Hematopoietic multipotent progenitor cell treated with erythropoietin and hydrocortisone succinate and interleukin-3 and kit ligand, for 15 days (in vitro differentiated cells): ENCODE results near the gene ZRANB2.

Experiments
- DNase-seq: peaks from one replicate; pipeline ENCODE4 v3.0.0-alpha.2; 2015; ENCODE audit warnings: low spot score

The ZRANB2 gene

DNA sequence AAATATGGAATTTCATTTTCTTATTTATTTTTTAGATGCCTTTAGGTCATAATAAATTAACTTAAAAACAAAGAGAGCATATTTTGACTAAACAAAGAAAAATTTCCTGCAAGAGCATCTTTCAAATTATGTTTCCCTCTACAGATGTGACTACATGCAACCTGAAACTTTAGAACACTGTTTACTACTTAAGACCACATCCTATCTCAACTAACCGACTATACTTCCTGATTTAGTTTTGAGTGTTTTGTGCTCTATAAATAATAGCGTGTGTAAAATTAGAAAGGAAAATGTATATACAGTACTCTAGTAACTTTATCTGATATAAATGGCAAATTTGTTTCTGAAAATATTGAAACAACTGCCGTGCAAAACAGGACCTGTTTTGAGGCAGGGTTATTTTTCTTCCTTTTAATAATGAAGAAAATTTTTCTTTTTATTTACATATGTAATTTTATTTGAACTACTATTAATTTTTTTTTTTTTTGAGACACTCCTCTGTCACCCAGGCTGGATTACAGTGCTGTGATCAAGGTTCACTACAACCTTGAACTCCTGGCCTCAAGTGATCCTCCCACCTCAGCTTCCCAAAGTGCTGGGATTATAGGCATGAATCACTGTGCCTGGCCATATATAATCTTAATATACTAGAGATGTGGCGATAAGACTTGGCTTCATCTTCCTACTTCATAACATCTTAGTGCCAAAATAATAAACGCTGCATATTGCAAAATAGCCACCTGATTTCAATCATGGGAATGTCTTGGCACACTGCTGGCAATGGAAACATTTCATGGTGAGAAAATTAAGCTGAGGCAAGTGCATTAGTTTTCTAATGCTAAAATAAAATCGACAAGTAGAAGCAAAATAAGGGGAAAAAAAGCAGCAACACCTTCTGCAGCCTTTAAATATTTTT, 12.3 kb downstream of the ZRANB2 start:
- DNase-seq: no peak

- DNase-seq: no peak
These were observed 26.0 kb downstream of the ZRANB2 start for GRCh38 chr1:71054791-71055190.

DNA sequence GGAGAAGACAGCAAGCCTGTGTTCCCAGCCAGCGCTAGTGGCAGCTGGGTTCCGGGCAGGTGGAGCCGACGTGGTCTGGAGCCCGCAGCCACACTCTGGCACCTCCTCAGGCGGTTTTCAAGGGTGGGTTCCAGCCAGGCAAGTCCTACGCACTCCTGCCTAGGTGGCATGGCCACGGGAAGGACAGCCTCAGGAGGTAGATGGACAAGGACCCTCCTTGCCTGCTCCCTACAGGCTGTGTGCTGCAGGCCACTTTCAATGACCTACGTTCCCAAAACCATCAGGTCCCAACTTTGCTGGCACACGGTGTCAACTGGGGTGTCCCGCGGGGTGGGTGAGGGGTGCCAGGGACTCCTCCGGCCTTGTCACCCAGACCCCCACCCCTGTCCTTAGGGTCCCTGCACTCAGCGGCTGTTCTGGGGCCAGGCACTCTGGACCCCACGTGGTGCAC, 26.5 kb downstream of the ZRANB2 start:
- no peak for DNase-seq

DNA sequence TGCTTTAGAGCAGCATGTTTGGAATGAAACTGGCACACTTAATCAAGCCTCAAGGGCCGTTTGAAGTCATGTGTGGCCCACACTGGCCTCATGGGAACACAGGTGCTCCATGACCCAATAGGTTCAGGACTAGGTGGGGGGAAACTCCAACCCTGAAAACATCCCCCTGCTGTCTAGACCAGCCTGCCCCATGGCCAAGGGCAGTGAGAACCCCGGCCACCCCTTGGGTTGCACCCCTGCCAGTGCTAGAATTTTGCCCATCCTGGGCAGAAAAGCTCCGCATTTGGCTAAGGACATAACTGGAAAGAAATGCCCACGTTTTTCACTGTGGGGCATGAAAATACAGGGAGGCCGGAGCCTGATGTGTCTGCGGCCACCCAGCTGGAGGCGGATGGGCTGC, 27.1 kb downstream of the ZRANB2 start:
- no peak for DNase-seq

DNA sequence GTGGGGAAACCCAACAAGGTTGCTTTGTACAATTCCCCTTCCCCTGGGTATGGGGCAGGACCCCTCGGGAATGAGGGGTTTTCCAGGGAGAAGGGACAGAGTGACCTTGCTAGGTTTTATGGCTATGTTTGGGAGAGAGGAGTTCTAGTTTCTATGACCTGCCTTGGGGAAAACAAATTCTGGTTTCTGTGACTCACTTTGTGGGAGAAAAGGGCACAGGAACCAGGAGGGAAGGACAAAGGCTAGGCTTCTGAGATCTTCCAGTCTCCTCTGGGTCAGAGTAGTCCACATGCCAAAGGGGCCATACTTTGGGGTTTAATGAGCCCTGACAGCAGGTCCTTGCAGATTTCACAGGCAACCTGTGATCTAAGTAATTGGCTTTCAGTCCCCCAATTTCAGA, 27.7 kb downstream of the ZRANB2 start:
- DNase-seq: no peak

- DNase-seq: peak; percentile 56
These were observed 30.8 kb downstream of the ZRANB2 start for GRCh38 chr1:71049951-71050598.

DNA sequence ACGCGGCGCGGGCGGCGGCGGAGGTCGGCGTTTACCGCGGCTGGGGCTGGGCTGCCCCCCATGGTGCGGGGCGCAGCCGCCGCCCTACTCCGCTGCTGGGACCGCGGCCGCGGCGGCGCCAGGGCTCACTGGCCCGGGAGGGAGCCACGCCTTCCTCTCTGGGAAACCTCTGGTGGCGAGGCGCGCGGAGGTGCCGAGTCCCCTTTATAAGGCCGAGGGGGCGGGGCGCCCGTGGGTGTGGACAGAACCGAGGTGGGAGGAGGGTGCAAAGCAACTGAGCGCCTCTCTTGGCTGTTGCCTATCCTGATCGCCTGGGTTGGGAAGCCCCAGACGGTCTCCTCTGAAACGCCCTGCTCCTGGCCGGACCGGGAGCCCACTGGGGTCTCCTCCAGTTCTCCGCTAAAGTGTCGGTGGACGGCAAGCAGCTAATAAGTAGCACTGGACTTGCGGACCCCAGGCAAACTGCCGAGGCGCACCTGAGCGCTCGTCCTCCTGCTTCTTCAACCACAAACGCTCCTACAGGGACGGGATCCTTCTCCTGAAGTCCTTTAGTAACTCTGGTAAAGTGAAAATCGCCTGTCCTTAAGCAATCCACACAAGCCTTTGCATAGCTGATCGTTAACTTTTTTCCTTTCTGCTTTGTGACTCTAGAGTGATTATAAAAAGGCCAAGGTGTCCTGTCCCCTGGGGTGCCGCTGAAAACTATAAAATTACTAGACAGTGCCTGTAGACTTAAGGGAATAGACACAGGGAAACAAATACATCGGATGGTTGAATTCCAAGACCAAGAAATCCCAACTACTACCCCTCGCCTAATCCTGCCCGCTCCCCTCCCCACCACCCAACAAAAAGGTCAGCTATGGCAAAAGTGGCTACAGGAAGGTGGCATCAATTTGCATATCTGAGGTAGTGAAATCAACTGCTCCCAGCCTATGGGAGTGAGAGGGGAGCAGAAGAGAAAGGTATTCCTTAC, 32.9 kb downstream of the ZRANB2 start, which contains the start of gene PTGER3:
Gene PTGER3 (minus strand): TSS at position 182 of the 973 bp plus-strand sequence. CDS start 239 bp downstream, outside the sequence.
- peak; percentile 66 for DNase-seq

GRCh38 chr1:71046891-71047634, 33.8 kb downstream of the ZRANB2 start:
- no peak for DNase-seq

DNA sequence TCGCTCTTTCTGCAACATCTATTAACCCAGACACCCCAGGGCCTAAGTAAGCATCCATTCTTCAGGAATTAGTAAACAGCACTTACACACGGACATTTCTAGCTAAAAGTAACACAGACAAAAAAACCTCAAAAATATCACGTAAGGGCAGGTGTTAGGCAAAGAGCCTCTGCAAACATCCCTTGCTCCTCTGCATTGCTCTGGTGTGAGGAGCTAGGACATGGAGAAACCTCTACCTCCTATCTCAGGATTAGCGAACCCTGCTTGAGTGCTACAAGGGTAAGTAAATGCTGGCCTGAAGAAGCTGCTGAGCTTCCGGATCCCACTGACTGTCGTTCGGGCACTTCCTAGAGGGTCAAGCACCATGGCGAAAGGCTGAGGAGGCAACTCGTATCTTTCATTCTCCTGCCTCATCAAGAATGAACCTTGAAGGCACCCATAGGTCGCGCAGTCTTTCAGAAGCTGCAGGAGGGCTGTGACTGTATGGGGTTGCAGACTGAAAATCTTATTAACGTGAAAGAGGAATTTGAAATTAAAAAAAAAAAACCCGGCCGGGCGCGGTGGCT, 35.3 kb downstream of the ZRANB2 start:
- no peak for DNase-seq

- DNase-seq: no peak
These were observed 36.0 kb downstream of the ZRANB2 start for GRCh38 chr1:71044833-71045232.

DNA sequence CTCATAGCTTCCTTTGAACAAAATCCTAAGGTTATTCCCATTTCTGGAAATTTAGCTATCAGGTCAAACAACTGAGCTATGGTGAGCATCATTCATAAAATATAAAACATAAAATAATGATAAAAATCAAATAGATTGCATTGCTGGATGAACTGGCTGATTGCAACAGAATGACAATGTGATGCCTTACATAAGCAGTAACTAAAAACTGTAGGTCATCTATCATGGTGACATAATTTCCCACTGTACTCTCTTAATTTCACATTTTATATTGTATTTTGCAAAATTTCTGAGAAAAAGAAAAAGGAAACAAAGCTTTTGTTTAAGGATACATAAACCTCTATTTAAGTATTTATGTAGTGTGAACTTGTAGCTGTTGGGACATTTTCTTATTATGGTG, 37.8 kb downstream of the ZRANB2 start:
- DNase-seq: no peak

DNA sequence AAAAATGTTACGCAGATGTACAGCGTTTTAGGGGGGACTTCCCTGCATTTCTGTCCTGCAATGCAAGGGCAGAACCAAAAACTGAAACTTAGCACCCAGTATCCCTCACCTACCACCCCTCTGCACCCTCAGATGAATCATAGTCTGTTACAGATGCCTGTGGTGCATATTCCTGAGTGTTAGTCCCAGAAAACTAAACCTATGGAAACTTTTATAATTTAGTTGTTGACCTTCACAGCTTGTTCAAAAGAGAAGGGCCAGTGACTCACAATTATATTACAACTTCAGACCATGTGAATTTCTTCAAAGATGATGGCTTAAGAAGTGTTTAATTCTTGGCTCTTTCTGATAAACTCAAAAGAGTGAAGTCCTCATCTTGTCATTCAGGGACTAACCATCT, 39.0 kb downstream of the ZRANB2 start:
- no peak for DNase-seq

- DNase-seq: no peak
These were observed 41.1 kb downstream of the ZRANB2 start for GRCh38 chr1:71039661-71040262.

DNA sequence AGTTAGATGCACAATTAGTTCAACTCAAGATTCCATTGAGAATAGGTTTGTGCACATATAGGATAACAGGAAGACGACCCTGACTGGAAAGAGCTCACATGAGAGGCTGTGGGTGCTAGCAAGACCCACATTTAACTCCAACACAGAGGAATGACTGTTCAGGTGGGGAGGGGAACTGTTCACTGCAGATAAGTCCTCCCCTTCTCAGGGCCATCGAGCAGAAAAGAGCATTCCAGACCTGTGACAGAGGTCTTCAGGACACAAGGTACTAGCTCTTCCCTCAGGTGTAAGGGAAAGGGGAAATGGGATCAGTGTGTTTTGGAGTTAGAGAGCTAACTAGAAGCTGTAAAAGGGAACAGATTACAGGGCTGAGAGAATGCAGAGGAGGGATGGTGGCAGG, 41.9 kb downstream of the ZRANB2 start:
- DNase-seq: no peak

DNA sequence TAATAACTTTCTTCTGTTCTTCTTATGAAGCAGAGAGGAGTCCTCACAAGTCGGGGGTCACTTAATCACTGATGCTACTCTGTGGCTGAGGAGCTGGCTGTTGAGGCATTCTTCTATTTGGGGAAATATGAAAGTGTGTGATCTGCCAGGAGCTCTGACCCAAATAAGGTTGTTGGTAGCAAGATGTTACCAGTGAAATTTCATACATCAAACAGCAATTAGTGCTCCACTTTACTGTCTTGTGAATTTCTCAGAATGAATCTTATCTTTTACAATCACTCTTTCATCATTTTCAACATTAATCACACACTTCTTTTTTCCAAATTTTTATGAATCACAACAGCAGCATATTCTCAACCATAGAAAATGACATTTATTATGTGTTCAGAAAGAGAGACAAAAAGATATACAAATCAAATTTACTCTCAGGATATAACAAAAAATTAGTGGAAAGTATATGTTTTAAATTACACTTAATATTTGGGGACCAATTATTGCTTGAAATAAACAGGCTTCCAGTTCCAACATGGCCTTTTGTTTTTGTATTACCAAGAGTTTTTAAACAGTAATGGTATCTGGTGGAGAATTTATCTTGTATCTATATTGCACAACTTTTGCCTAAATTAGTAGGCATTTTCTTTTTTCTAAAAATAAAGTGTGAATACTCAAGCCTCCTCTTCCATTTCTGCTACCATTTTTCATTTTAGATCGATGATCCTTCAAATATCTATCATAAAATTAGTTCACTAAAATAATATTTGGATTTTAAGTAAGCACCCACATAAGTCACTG, 42.8 kb downstream of the ZRANB2 start:
- no peak for DNase-seq

GRCh38 chr1:71037066-71037465, 43.8 kb downstream of the ZRANB2 start:
- DNase-seq: no peak

DNA sequence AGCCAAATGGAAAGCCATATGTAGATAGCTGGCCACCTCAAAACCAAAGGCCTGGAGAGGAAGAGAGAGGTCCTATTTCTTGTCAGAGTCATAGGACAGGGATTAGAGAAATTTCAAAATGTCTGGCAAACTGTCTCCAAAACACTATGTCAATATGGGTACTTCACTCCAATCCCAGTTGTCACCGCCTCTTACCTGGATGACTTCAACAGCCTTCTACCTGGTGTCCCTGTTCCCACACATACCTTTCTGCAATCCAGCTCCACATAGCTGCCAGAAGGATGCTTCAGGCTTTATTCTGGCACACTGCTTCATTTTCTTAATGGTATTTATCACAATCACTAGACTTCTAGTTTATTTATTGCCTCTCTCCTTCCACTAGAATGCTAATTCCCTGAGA, 47.7 kb downstream of the ZRANB2 start:
- no peak for DNase-seq

- no peak for DNase-seq
These were observed 49.4 kb downstream of the ZRANB2 start for GRCh38 chr1:71031426-71031825.

- no peak for DNase-seq
These were observed 50.8 kb downstream of the ZRANB2 start for GRCh38 chr1:71030026-71030425.

GRCh38 chr1:71028981-71029380, 51.9 kb downstream of the ZRANB2 start:
- no peak for DNase-seq
